HG02588 (cell line): ENCODE measurements around the gene ERCC4.

Experiments used
- ATAC-seq: cut with Tn5 transposase; IDR thresholded peaks from one replicate; pipeline ENCODE4 v1.9.1; 2021; ENCODE audit warnings: mild to moderate bottlenecking, moderate library complexity; ENCODE audit not compliant: unreplicated experiment

ERCC4 gene

GRCh38 chr16:13909872-13910303 lies 10.1 kb upstream of the ERCC4 start:
- ATAC-seq: no peak

DNA sequence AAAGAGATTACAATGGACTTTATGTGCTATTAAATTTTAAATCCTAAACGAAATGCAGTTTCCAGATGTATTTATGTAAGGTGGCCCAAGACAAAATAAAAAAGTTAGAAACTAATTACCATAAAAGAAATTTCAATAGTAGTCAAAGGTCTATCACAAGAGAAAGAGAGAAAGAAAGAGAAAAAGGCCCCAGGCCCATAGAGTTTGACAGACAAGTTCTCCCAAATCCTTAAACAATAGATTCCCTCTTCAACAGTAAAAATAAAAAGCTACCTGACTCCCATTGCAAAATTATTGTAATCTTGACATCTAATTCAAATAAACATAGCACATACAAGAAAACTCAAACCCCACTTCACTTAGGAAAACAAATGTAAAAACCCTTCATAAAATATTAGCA lies 8.6 kb upstream of the ERCC4 start:
- no peak for ATAC-seq

GRCh38 chr16:13911871-13912270 lies 8.1 kb upstream of the ERCC4 start:
- ATAC-seq: no peak

GRCh38 chr16:13912891-13913290 lies 7.1 kb upstream of the ERCC4 start:
- ATAC-seq: no peak

- ATAC-seq: no peak
Observed at GRCh38 chr16:13913374-13914292, 6.3 kb upstream of the ERCC4 start.

GRCh38 chr16:13915033-13915635 lies 4.8 kb upstream of the ERCC4 start:
- ATAC-seq: no peak

- ATAC-seq: no peak
Observed at GRCh38 chr16:13919330-13919682, 648 bp upstream of the ERCC4 start.

DNA sequence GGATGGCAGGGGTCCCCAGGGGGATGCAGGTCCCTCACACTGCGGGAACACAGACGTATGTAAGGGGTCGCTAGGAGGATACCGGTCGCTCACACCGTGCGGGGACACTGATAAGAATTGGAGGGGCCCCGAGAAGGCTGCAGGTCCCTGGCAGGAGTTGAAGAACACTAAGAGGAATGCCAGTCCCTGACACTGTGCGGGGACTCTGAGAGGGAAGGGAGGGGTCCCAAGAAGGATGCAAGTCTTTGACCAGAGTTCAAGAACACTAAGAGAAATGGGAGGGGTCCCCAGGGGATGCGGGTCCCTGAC lies 510 bp downstream of the ERCC4 start:
- ATAC-seq: no peak

- no peak for ATAC-seq
Observed at GRCh38 chr16:13921328-13921727, 1.4 kb downstream of the ERCC4 start.

DNA sequence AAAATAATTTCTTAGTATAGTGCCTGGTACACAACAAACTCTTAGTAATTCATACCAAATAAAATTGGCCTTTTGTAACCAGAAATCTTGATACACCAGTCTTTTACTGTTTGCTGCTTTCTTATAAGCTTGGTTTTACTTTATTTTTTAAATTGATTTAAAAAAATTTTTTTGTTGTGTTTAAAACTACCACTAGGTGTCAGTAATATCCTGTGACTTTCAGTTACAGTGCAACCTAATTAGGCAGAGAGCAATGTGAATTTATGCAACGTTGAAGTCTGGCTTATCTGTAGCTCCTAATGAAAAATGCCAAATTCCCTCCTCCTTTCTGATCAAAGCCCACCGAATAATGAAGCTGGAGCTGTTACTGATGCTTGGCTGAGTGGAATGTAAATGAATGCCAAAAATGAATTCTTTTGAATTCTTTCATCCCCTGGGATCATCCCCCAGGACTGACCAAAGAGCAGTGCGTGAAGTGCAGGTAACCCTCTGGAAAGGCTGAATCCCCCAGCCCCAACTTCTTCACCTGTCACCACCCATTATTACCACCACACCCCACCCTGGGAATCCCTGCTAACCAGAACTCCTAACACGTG lies 3.8 kb downstream of the ERCC4 start:
- ATAC-seq: no peak

- no peak for ATAC-seq
Observed at GRCh38 chr16:13926464-13926863, 6.5 kb downstream of the ERCC4 start.

DNA sequence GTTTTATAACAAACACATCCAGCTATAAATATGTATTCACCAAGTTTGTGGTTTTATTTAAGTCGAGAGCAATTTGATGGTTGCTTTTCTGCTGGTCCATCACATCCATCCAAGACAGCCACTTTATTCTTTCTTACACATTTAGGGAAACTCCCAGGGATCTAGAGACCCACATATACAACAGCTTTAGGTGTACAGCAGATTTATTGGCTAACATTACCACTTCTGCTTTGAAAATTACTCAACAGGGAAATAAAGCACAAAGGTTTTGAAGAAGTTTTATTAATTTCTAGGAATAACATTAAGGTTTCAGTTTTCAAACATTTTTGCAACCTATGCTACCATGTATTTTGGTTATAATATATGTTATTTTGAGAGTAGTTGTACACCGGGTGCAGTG lies 6.9 kb downstream of the ERCC4 start:
- ATAC-seq: no peak

DNA sequence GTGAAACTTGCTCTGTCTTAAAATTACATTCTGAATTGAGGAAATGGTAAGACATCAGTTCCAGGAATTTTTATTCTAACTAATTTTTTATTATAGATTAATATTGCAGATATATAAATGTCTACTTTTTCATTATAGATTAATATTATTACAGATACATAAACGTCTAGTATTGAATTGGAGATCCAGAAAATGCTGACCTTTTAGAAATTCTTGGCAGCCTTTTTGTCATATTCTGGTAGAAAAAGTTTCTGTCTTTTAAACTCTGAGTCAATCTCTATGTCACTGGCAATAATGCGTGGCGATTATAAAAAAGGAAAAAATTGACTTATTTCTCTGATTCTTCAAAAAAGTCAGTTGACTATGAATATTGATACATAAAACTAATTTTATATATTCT lies 8.7 kb downstream of the ERCC4 start:
- ATAC-seq: no peak

GRCh38 chr16:13931845-13932244 lies 11.9 kb downstream of the ERCC4 start:
- no peak for ATAC-seq

DNA sequence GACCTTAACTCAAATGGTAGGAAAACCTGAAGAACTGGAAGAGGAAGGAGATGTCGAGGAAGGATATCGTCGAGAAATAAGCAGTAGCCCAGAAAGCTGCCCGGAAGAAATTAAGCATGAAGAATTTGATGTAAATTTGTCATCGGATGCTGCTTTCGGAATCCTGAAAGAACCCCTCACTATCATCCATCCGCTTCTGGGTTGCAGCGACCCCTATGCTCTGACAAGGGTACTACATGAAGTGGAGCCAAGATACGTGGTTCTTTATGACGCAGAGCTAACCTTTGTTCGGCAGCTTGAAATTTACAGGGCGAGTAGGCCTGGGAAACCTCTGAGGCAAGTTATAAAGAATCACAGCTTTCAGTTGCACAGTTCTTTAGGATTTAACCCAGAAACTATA lies 15.5 kb downstream of the ERCC4 start:
- no peak for ATAC-seq

DNA sequence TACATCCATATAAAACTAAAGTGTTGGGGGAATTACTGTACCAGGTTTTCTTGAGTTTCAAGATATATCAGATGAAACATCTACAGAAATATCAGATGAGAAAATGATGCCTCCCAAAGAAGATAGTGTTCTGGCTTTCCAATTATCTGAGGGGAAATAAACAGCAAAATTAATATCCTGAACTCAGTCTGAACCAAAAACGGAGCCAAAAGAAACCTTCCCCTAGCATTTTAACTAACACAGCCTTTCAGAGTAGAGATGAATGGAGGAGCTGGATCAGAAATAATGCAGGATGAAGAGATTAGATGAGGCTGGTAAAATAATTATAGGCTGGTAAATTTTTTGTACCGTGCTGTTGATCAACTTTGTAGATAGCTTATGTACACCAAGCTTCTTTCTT lies 16.2 kb downstream of the ERCC4 start:
- no peak for ATAC-seq

DNA sequence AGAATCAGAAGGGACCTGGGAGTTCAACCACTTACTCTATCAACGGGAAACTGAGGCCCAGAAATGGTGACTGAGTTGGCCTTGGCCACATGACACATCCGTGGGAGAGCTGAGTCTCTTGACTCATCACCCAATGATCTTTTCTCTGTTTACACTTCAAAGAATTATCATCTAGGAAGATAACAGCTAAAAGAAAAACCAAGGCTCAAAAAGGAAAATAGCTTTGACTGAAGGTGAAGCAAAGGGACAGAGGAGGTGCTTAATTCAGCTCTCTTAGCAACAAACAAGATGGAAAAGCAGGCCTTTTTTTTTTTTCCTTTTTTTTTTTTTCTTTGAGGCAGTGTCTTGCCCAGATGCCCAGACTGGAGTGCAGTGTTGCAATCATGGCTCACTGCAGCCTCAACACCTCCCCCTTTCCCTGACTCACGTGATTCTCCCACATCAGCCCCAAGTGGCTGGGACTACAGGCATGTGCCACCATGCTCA lies 16.7 kb downstream of the ERCC4 start:
- ATAC-seq: no peak

DNA sequence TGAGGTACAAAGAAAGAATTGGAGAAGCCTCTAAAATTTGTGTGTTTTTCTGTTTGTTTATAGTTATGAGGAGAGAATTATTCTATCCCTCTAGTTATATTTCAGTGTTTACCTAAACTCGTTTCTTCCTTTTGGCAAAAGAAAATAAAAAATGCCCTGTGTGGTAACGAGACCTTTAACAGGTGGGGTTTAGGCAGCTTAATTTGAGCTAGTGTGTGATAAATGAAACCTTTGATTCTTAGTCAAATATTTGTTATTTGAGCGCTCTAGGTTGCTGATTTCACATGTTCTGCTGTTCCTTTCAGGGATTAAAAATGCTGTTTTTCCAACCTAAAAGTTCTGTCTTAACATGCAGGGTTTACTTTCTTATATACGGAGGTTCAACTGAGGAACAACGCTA lies 17.5 kb downstream of the ERCC4 start:
- no peak for ATAC-seq

DNA sequence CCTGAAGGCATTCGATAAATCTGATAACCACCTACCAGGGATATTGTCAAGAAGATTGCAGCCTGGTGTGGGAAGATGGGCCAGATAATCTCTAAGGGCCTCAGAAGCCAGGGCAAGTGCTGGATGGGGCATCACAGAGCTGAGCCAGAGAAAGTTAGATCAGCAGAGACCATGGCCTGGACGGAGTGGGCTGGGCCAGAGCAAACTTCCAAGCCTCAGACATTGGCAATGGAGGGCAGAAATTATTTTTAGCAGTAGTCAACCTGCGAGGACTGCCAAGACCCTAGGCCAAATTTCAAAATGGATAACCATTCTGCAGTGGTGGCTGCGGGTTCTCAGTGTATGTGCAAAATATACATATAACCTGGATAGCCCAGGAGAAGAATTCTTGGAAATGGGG lies 18.5 kb downstream of the ERCC4 start:
- no peak for ATAC-seq

DNA sequence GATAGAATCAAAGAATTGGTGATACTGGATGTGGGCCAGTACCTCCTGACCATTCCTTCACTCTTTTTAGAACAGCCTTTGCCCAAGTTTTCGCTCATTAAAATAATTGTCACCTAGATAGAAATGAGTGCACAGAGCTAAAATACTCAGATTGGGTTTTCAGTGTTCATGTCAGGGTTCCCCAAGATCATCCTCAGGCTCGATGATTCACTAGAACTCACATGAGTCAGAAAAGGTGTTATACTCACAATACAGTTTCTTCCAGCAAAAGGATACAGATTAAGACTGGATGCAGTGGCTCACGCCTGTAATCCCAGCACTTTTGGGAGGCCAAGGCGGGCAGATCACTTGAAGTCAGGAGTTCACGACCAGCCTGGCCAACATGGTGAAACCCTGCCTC lies 19.9 kb downstream of the ERCC4 start:
- no peak for ATAC-seq

DNA sequence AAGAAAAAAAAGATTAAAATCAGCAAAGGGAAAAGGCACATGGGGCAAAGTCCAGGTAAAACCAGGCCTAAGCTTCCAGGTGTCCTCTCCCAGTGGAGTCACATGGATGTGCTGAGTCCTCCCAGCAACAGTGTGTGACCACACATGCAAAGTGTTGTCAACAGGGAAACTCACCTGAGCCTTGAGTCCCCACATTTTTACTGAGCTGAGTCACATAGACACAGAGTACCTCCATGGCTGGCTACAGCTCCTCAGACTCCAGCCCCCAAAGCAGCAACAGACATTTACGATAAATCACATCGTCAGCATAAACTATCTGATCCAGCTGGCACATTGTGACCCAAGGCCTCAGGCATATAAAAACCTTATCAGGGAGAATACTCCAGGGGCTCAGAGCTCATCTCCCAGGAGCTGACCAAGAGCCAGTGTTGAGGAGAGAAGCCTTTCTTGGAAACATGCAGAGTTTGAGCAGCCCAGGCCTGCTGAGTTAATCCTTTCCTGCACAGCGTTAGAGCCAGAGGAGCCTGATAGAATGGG lies 20.5 kb downstream of the ERCC4 start:
- no peak for ATAC-seq

DNA sequence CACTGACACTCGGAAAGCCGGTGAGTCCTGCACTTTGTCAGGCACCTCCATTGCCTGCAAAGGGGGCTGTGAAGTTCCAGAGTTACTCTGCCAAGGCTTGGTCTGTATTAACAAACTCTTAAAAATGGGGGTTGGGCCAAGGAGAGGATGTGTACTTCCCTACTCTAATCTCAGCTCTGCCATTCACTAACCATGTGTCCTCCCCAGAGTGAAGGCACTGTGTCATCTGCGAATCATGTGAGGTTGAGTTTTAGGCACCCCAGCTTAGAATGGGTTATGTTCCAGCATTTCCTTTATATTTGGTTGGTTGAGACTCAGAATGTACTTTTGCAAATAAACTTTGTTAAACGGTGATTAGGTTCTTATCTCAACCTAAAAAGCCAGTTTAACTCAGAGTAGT lies 24.9 kb downstream of the ERCC4 start:
- ATAC-seq: no peak
